Gastrocnemius medialis (tissue), 4 donors: Measurements from ENCODE around the gene SUN1.

Experiments used
- POLR2A ChIP-seq, 2 donors: fragments of 450-650 bp; IDR thresholded peaks; one replicate each; pipeline ENCODE4 v1.6.1; 2017; ENCODE audit warnings: antibody characterized with exemption in 2 of 2, mild to moderate bottlenecking in 2 of 2, moderate library complexity in 2 of 2
- TF ChIP-seq, protein P1 (sequence below), 5 experiments: fragments of 450-650 bp in 3 of 5; fragments of 200-600 bp in 2 of 5; sonication (generic) in 2 of 5; IDR thresholded peaks in 4 of 5; conservative IDR thresholded peaks in 1 of 5; 1 replicate in 4 of 5; 2 replicates in 1 of 5; pipeline ENCODE4 v1.5.1; 2016 to 2019; ENCODE audit warnings: antibody characterized with exemption in 5 of 5, mild to moderate bottlenecking in 3 of 5, moderate library complexity in 3 of 5

GRCh38 chr7:921071-921461 is 88.8 kb downstream of the SUN1 start:
- TF ChIP-seq, protein P1, sequence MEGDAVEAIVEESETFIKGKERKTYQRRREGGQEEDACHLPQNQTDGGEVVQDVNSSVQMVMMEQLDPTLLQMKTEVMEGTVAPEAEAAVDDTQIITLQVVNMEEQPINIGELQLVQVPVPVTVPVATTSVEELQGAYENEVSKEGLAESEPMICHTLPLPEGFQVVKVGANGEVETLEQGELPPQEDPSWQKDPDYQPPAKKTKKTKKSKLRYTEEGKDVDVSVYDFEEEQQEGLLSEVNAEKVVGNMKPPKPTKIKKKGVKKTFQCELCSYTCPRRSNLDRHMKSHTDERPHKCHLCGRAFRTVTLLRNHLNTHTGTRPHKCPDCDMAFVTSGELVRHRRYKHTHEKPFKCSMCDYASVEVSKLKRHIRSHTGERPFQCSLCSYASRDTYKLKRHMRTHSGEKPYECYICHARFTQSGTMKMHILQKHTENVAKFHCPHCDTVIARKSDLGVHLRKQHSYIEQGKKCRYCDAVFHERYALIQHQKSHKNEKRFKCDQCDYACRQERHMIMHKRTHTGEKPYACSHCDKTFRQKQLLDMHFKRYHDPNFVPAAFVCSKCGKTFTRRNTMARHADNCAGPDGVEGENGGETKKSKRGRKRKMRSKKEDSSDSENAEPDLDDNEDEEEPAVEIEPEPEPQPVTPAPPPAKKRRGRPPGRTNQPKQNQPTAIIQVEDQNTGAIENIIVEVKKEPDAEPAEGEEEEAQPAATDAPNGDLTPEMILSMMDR (IDR thresholded peaks at IDR 0.05 in 4 of 5, conservative IDR thresholded peaks at IDR 0.05 in 1 of 5) = no peak
- TF ChIP-seq POLR2A (IDR thresholded peaks at IDR 0.05) = no peak
